Stimulated activated CD8-positive, alpha-beta memory T cell treated with anti-CD3 and anti-CD28 coated beads, Interleukin-2, amount 100 ng/mL, for 48 hours (primary cell): ENCODE results near the gene OBSCN.

Source experiments
- DNase-seq, 2 donors: peaks; one replicate each; pipeline ENCODE4 v3.0.0-alpha.2; 2020; ENCODE audit warnings: low read depth in 2 of 2

The OBSCN gene

GRCh38 chr1:228190778-228191177 lies 17.1 kb upstream of the OBSCN start:
- DNase-seq, result no peak

- no peak for DNase-seq
Observed at GRCh38 chr1:228194436-228194835, 13.4 kb upstream of the OBSCN start.

- DNase-seq, result no peak
Observed at GRCh38 chr1:228194921-228195812, 12.7 kb upstream of the OBSCN start.

- DNase-seq, result no peak
Observed at GRCh38 chr1:228197555-228198147, 10.2 kb upstream of the OBSCN start.

GRCh38 chr1:228198977-228199590 lies 8.8 kb upstream of the OBSCN start:
- DNase-seq, result no peak

- DNase-seq, result no peak
Observed at GRCh38 chr1:228204958-228205357, 2.9 kb upstream of the OBSCN start.

- DNase-seq, result no peak
Observed at GRCh38 chr1:228205526-228206436, 2.1 kb upstream of the OBSCN start.

GRCh38 chr1:228206582-228207351 lies 1.1 kb upstream of the OBSCN start:
- DNase-seq, result no peak

- DNase-seq, result no peak
Observed at GRCh38 chr1:228207381-228207810, 448 bp upstream of the OBSCN start.

GRCh38 chr1:228208831-228209551 lies 1.1 kb downstream of the OBSCN start:
- DNase-seq, result no peak

GRCh38 chr1:228209657-228210056 lies 1.8 kb downstream of the OBSCN start:
- no peak for DNase-seq

- no peak for DNase-seq
Observed at GRCh38 chr1:228210076-228210651, 2.3 kb downstream of the OBSCN start.

- no peak for DNase-seq
Observed at GRCh38 chr1:228210712-228211530, 3.1 kb downstream of the OBSCN start.

GRCh38 chr1:228211531-228212414 lies 3.9 kb downstream of the OBSCN start:
- DNase-seq, result no peak

GRCh38 chr1:228212415-228212965 lies 4.6 kb downstream of the OBSCN start:
- DNase-seq, result no peak

GRCh38 chr1:228212966-228213844 lies 5.4 kb downstream of the OBSCN start:
- DNase-seq, result peak; percentile 90 to 92
